ENCODE measurements around the gene ELL2.
A peak's percentile ranks its signal among the peaks of the same experiment; 100 is the strongest.

The ELL2 gene

DNA sequence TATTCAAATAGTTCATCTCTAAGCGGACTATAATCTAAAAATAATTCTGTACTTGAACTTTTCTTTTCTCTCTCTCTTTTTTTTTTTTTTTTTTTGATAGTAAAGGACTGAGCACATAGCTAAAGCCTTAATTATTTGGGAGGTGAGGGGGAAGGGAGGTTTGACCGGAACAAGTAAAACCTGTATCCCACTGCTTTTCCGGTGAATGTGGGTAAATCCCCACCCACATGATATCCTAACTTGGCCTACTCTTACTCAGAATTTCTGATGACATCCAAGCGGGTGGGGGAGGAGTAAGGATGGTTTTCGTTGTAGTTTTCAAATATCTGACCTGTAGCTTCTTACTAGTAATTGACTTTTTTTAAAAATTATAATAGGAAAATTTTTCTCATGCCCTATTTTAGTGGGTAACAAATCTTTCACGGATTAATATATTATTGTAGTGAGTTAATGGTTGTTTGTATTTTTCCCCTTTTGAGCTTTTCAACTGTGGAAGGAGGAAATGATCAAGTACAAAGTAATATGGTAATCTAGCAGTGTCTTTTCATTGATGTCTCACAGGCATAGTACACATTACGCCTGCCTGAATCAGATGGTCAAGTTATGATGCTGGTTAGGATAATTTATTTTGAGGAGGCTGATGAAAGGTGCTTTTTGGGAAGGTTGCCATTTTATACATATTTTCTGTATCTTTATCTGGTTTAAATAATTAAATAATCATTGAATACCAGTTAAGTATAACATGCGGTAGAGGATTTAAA lies 2.2 kb upstream of the ELL2 start:
- Histone ChIP-seq H3K27me3 (ENCODE audit: insufficient read depth, low read length) (no peaks in the 10 kb centered on the region), H3K4me3 (ENCODE audit: low read depth, low read length) (no peak overlapping the region), H3K36me3 (ENCODE audit: insufficient read depth, low read length) (no peaks in the 10 kb centered on the region; the same call in 1 of the 2 replicates), H2AFZ (ENCODE audit: low read length, unreplicated experiment) (no peak overlapping the region), H3K27ac (ENCODE audit: low read depth, low read length) (peak overlapping the region; percentile 67; the same call in 1 of the 2 replicates), H3K4me1 (ENCODE audit: control insufficient read depth, insufficient read depth, low read length, unreplicated experiment) (peaks cover 12% of the 10 kb centered on the region), H3K79me2 (ENCODE audit: control insufficient read depth, insufficient read depth, low read length, unreplicated experiment) (peaks cover 28% of the 10 kb centered on the region)

DNA sequence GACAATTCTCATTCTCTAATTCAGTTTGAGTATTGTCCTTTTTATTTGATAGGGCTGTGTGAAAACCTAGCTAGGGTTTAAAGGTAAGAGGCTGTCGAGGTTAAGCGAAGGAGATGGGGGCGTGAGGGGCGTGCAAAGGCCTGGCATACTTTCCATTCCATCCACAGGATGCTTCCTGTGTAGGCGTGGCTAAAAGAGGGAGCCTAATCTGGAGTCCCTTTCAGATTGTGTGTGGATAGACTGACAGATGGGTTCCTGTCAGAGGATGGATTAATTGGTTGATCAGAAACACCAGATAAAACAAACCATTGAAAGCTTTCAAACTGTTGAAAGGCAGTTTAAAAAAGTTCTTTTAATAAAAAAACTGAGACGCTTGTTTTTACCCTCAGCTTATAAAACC lies 1.1 kb upstream of the ELL2 start:
- peaks cover 22% of the 10 kb centered on the region for H3K4me1 ChIP-seq (ENCODE audit: control insufficient read depth, insufficient read depth, low read length, unreplicated experiment)
- peak overlapping the region; percentile 67 for H3K27ac ChIP-seq (ENCODE audit: low read depth, low read length)
- H3K27me3 ChIP-seq (ENCODE audit: insufficient read depth, low read length) = no peaks in the 10 kb centered on the region
- H3K4me3 ChIP-seq (ENCODE audit: low read depth, low read length) = peak overlapping the region; percentile 91; the same call in 1 of the 2 replicates
- H3K79me2 ChIP-seq (ENCODE audit: control insufficient read depth, insufficient read depth, low read length, unreplicated experiment) = peaks cover 38% of the 10 kb centered on the region
- H2AFZ ChIP-seq (ENCODE audit: low read length, unreplicated experiment) = no peak overlapping the region
- H3K36me3 ChIP-seq (ENCODE audit: insufficient read depth, low read length) = peaks cover 4% of the 10 kb centered on the region; the same call in 1 of the 2 replicates

DNA sequence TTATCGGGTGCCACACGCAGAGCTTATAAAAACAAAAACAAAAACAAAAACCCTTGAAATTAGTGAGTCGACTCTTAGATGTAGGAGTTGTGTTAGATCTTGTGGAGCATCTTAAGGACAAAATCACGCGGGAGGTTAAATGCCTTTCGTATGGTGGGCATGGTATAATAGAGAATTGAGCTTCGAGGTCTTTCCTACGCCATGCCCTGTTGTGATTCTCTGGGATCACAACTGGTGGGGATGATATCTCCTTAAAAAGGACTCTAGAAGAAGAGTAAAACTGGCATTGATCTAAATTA lies 773 bp upstream of the ELL2 start:
- Histone ChIP-seq H3K36me3 (ENCODE audit: insufficient read depth, low read length) (peaks cover 4% of the 10 kb centered on the region; the same call in 1 of the 2 replicates), H3K79me2 (ENCODE audit: control insufficient read depth, insufficient read depth, low read length, unreplicated experiment) (peaks cover 42% of the 10 kb centered on the region), H3K4me3 (ENCODE audit: low read depth, low read length) (peak overlapping the region; percentile 91), H3K27me3 (ENCODE audit: insufficient read depth, low read length) (no peaks in the 10 kb centered on the region), H3K4me1 (ENCODE audit: control insufficient read depth, insufficient read depth, low read length, unreplicated experiment) (peaks cover 26% of the 10 kb centered on the region), H3K27ac (ENCODE audit: low read depth, low read length) (peak overlapping the region; percentile 67), H2AFZ (ENCODE audit: low read length, unreplicated experiment) (peak overlapping the region; percentile 25)

DNA sequence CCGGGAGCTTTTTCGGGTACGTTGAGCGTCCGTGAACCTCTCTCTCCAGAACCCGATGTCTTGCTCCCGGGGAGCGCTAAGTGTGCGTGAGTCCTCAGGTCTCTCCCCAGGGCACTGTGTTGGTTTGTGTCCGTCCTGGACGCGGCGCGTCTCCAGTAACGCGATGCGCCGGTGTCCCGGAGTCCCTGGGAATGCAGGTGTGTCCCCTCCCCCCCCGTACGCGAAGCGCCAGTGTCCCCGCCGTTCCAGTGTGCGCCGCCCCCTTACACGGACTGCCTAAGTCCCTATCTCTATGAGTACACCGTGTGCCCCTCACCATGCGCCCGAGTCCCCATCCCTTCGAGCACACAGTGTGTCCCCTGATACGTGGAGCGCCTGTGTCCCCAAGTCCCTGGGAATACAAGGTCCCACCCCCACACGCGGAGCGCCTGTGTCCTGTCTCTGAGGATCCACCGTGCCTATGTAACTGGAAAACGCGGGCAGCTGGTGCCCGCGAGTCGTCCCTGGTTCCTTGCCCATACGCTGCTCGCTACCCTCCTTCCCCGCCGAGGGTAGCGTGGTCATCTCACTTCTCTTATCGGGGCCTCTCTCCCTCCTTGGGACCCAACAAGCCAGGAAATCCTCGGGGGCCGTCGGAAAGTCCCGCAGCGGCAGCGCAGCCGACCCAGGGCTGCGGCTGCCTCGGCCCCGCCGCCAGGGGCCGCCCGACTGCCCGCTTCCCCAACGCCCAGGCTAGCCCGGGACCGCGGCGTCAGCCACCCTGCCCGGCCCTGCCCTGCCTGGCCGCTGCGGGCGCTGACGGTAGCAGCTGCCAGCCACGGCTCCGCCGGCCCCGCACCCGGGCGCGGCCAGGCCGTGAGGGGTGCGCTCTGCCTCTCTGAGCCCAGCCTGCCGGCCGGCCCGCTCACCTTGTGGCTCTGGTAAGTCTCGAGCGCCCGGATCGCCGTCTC lies 709 bp downstream of the ELL2 start:
- Histone ChIP-seq H3K36me3 (ENCODE audit: insufficient read depth, low read length) (peaks cover 10% of the 10 kb centered on the region; the same call in 1 of the 2 replicates), H3K27me3 (ENCODE audit: insufficient read depth, low read length) (no peaks in the 10 kb centered on the region), H3K4me1 (ENCODE audit: control insufficient read depth, insufficient read depth, low read length, unreplicated experiment) (peaks cover 41% of the 10 kb centered on the region), H2AFZ (ENCODE audit: low read length, unreplicated experiment) (no peak overlapping the region), H3K27ac (ENCODE audit: low read depth, low read length) (peak overlapping the region; percentile 88), H3K79me2 (ENCODE audit: control insufficient read depth, insufficient read depth, low read length, unreplicated experiment) (peaks cover 57% of the 10 kb centered on the region), H3K4me3 (ENCODE audit: low read depth, low read length) (peak overlapping the region; percentile 91)

DNA sequence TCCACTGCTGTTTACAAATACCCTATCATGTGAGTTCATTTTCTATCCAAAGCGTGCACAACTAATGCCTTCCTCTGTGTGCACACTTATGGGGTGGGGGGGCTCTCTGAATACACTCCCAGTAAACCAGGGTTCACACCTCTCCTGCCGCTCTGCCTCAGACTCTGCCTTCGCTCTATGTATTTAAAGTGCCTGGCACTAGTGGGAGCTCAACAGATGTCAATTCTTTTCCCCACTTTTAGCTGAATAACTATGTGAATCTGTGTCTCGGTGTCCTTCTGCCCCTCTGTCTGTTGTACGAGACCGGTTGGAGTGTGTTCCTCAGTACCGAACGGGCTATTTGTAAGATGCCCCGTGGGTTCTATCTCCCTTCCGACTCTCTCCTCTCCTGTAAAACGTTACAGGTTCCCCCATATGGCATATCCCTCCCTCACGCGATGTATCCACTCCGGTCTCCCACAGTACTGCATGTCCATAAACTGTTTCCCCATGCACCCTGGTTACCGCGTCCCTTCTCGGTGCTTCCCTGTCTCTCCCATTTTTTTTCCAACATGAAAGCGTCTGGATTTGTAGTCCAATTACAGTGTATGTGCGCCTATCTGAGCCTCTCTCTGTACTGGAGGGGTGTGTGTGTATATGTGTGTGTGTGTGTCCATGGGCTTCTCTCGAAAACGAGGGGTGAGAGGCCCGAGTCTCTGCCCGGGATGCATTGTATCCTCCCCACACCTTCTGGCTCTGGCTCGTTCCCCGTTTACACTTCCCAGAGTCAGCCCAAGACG lies 1.6 kb downstream of the ELL2 start:
- H3K4me3 ChIP-seq (ENCODE audit: low read depth, low read length) = peak overlapping the region; percentile 91
- H3K79me2 ChIP-seq (ENCODE audit: control insufficient read depth, insufficient read depth, low read length, unreplicated experiment) = peaks cover 65% of the 10 kb centered on the region
- no peaks in the 10 kb centered on the region for H3K27me3 ChIP-seq (ENCODE audit: insufficient read depth, low read length)
- peaks cover 17% of the 10 kb centered on the region; the same call in 1 of the 2 replicates for H3K36me3 ChIP-seq (ENCODE audit: insufficient read depth, low read length)
- no peak overlapping the region for H2AFZ ChIP-seq (ENCODE audit: low read length, unreplicated experiment)
- H3K27ac ChIP-seq (ENCODE audit: low read depth, low read length) = peak overlapping the region; percentile 88
- H3K4me1 ChIP-seq (ENCODE audit: control insufficient read depth, insufficient read depth, low read length, unreplicated experiment) = peaks cover 50% of the 10 kb centered on the region

DNA sequence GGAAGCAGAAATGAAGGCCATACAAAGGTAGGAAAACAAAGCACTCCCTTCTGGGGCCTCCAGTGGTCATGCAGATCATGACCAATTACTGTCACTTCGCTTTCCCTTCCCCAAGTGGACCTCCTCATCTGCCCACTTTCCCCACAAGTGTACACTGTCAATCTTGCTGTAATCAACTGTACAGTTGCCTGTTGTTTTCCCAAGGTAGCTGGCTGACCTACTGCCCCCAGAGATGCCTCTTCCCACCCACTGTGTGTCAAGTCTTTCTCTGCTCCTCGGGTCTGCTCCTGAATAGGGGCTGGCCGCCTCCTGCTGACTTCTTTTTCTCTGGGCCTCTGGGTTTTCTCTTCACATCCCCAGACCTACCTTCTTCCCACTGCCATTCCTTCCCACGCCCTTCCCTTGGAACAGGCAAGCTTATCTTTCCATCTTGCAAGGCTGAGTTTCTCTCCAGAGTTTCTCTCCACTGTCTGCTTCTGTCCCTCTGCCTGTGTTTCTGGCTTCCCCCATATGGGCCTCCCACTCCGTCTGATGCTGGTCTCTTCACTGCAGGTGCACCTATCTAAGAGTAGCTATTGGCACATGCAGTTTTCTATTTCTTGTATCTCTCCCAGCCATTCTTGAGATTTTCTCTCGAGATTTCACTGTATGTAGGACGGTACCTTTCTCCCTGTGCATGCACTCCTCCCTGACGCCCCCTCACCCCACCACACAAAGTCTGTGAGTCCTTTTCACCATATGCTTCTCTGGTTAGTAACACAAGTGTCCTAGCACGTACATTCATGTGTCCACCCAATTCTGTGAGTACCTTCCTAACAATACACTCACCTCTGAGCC lies 2.4 kb downstream of the ELL2 start:
- Histone ChIP-seq H3K27ac (ENCODE audit: low read depth, low read length) (peak overlapping the region; percentile 88), H3K79me2 (ENCODE audit: control insufficient read depth, insufficient read depth, low read length, unreplicated experiment) (peaks cover 72% of the 10 kb centered on the region), H3K36me3 (ENCODE audit: insufficient read depth, low read length) (peaks cover 22% of the 10 kb centered on the region; the same call in 1 of the 2 replicates), H3K4me1 (ENCODE audit: control insufficient read depth, insufficient read depth, low read length, unreplicated experiment) (peaks cover 55% of the 10 kb centered on the region), H3K4me3 (ENCODE audit: low read depth, low read length) (peak overlapping the region; percentile 91), H3K27me3 (ENCODE audit: insufficient read depth, low read length) (no peaks in the 10 kb centered on the region), H2AFZ (ENCODE audit: low read length, unreplicated experiment) (no peak overlapping the region)

DNA sequence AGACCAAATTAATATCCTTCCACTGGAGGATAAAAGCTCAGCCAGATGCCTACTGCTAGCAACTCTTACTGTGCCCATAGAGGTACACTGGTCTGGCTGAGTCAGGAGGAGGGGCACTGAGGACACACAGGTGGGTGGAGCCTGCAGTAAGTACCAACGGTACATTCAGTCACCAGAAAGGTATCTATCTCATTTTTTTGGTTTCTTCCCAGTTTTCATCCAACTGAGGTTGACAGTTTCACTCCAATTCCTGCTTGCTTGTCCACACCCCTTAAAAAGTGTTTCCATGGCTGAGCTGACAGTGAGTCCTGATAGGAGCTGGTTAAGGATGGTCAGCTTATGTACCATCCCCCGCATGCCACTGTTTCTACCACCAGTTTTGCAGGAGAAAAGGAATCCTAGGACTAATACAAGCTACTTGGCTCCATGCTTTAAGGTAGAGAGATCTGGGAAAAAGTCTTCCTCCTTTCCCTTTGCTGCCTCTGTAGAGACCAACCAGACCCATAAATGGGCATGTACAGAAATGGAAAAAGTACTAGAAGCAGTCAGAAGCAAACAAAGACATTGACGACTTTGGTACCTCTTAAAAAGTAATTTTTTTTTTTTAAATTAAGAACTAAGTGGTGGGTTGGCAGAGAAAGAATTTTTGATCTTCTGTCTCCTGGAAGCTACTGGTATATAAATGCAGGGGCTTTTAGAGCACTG lies 3.2 kb downstream of the ELL2 start:
- Histone ChIP-seq H2AFZ (ENCODE audit: low read length, unreplicated experiment) (no peak overlapping the region), H3K27me3 (ENCODE audit: insufficient read depth, low read length) (no peaks in the 10 kb centered on the region), H3K4me1 (ENCODE audit: control insufficient read depth, insufficient read depth, low read length, unreplicated experiment) (peaks cover 62% of the 10 kb centered on the region), H3K4me3 (ENCODE audit: low read depth, low read length) (peak overlapping the region; percentile 91), H3K36me3 (ENCODE audit: insufficient read depth, low read length) (peaks cover 28% of the 10 kb centered on the region), H3K27ac (ENCODE audit: low read depth, low read length) (peak overlapping the region; percentile 88), H3K79me2 (ENCODE audit: control insufficient read depth, insufficient read depth, low read length, unreplicated experiment) (peaks cover 79% of the 10 kb centered on the region)

DNA sequence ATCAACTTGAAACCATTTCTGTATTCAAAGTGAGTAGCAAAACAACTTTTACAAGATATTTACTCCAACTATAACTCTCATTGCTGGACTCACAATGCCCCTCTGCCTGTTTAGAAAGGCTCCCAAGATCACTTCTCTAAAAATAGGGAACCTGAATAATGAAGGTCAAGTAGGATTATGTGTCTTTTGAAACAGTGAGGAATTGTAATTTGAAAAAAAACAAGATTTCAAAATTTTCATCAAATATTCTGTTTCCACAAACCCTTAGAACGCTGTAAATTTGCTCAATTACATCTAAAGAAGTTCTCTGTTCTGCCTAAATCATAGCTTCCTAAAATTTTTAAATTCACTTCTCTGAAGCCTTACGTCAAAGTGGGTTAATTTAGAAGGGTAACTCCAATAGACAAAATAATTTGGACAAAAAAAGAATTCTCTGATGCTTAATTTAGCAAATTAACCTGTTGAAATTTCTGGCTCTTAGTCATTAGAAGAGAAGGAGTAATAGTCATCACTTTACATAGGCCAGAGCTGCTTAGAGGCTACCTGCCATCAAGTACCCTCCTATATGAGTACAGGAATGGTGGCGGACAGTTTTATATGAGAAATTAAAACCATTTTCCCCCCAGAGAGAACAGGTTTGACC lies 4.0 kb downstream of the ELL2 start:
- H3K27ac ChIP-seq (ENCODE audit: low read depth, low read length) = peak overlapping the region; percentile 88
- H3K79me2 ChIP-seq (ENCODE audit: control insufficient read depth, insufficient read depth, low read length, unreplicated experiment) = peaks cover 87% of the 10 kb centered on the region
- no peak overlapping the region for H2AFZ ChIP-seq (ENCODE audit: low read length, unreplicated experiment)
- no peaks in the 10 kb centered on the region for H3K27me3 ChIP-seq (ENCODE audit: insufficient read depth, low read length)
- H3K36me3 ChIP-seq (ENCODE audit: insufficient read depth, low read length) = peaks cover 33% of the 10 kb centered on the region
- H3K4me1 ChIP-seq (ENCODE audit: control insufficient read depth, insufficient read depth, low read length, unreplicated experiment) = peaks cover 61% of the 10 kb centered on the region
- H3K4me3 ChIP-seq (ENCODE audit: low read depth, low read length) = peak overlapping the region; percentile 91

DNA sequence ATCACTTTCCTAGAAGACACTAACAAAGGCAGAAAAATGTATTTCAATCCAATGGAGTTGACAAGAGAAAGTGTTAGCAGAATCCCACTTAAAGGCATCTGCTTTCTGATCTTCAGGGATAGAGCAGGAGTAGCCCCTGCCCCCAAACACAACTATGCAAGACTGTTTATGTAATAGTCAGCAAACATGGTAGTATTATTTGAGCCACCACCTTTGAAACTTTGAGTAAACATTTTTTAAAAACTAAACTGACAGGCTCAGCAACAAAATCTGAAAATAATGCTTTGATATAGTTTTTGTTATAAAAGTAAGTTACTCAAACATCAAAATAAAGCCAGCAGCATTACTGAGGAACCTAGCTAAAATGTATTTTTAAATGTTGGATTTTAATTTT lies 4.8 kb downstream of the ELL2 start:
- Histone ChIP-seq H3K27me3 (ENCODE audit: insufficient read depth, low read length) (no peaks in the 10 kb centered on the region), H3K79me2 (ENCODE audit: control insufficient read depth, insufficient read depth, low read length, unreplicated experiment) (peaks cover 94% of the 10 kb centered on the region), H3K36me3 (ENCODE audit: insufficient read depth, low read length) (peaks cover 40% of the 10 kb centered on the region), H3K4me1 (ENCODE audit: control insufficient read depth, insufficient read depth, low read length, unreplicated experiment) (peaks cover 58% of the 10 kb centered on the region), H3K4me3 (ENCODE audit: low read depth, low read length) (peak overlapping the region; percentile 91), H3K27ac (ENCODE audit: low read depth, low read length) (peak overlapping the region; percentile 88), H2AFZ (ENCODE audit: low read length, unreplicated experiment) (no peak overlapping the region)
